ENCODE measurements around the gene GNE. TPM values are rescaled to one million over a fixed set of nuclear protein-coding genes. Genes with fewer than 3 reads are reported as not detected.

Gene GNE
- total and polyA plus RNA-seq, 2 of the 13 experiments (the other 11 are each of a cell fraction or from before 2014, with no cell fraction given) = 16.1 to 24.1 TPM

DNA sequence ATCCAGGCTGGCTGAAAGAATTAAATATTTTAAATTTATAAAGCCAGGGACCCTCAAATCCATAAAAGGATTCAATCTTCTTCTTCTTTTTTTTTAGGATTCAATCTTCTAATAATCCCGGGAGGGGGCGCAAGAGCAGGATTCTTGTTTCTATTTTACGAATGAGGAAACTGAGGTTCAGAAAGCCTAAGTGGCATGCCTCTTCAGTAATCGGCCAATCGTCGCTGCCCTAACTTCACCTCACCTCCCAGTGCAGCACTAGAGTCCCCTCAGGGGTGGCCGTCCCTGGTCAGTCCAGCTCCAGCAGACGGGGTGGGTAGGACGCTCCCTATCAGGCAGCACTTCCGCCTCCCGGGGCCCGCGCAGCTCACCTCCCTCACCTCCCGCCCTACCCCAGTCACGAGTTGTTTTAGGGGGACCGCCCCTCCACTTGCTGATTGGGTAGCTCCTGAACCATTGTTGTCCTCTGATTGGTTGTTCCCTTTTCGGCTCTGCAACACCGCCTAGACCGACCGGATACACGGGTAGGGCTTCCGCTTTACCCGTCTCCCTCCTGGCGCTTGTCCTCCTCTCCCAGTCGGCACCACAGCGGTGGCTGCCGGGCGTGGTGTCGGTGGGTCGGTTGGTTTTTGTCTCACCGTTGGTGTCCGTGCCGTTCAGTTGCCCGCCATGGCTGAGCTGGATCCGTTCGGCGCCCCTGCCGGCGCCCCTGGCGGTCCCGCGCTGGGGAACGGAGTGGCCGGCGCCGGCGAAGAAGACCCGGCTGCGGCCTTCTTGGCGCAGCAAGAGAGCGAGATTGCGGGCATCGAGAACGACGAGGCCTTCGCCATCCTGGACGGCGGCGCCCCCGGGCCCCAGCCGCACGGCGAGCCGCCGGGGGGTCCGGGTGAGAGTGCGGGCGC is 67.6 kb downstream of the GNE start, which contains the start of gene CLTA (continued):
- TF ChIP-seq, protein P1, sequence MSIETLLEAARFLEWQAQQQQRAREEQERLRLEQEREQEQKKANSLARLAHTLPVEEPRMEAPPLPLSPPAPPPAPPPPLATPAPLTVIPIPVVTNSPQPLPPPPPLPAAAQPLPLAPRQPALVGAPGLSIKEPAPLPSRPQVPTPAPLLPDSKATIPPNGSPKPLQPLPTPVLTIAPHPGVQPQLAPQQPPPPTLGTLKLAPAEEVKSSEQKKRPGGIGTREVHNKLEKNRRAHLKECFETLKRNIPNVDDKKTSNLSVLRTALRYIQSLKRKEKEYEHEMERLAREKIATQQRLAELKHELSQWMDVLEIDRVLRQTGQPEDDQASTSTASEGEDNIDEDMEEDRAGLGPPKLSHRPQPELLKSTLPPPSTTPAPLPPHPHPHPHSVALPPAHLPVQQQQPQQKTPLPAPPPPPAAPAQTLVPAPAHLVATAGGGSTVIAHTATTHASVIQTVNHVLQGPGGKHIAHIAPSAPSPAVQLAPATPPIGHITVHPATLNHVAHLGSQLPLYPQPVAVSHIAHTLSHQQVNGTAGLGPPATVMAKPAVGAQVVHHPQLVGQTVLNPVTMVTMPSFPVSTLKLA (IDR thresholded peaks at IDR 0.05) = peak; percentile 37; the same call in 1 of the 2 replicates
- TF ChIP-seq TP53 (CRISPR knock-in tag; conservative IDR thresholded peaks at IDR 0.05) (peak; percentile 86), ZNF350 (CRISPR knock-in tag; IDR thresholded peaks at IDR 0.05; ENCODE audit: borderline replicate concordance, low read depth) (peak; percentile 61; the same call in 1 of the 2 replicates), BHLHE40 (IDR thresholded peaks at IDR 0.05; ENCODE audit: low read length) (peak; percentile 68), ZNF121 (CRISPR knock-in tag; IDR thresholded peaks at IDR 0.05) (peak; percentile 25; the same call in 1 of the 2 replicates), BRD4 (CRISPR knock-in tag; IDR thresholded peaks at IDR 0.05) (peak; percentile 77; the same call in 1 of the 2 replicates), PBX3 (CRISPR knock-in tag; IDR thresholded peaks at IDR 0.05; ENCODE audit: borderline replicate concordance) (no peak), ZNF891 (CRISPR knock-in tag; IDR thresholded peaks at IDR 0.05) (peak; percentile 80; the same call in 1 of the 2 replicates), AHR (CRISPR knock-in tag; IDR thresholded peaks at IDR 0.05) (peak; percentile 57; the same call in 1 of the 2 replicates), ZC3H13 (CRISPR knock-in tag; IDR thresholded peaks at IDR 0.05) (peak; percentile 84), NR2C2 (CRISPR knock-in tag; IDR thresholded peaks at IDR 0.05; ENCODE audit: borderline replicate concordance) (peak; percentile 64; the same call in 1 of the 2 replicates), GTF3A (CRISPR knock-in tag; conservative IDR thresholded peaks at IDR 0.05) (peak; percentile 83; the same call in 1 of the 2 replicates), ZFP37 (CRISPR knock-in tag; IDR thresholded peaks at IDR 0.05; ENCODE audit: borderline replicate concordance) (peak; percentile 79; the same call in 1 of the 2 replicates), ZNF430 (CRISPR knock-in tag; IDR thresholded peaks at IDR 0.05) (peak; percentile 50; the same call in 1 of the 2 replicates), ZSCAN22 (CRISPR knock-in tag; IDR thresholded peaks at IDR 0.05) (0 out of 2 replicates have a peak, but pooled peaks have one; percentile 48), POLR2AphosphoS2 (IDR thresholded peaks at IDR 0.05; ENCODE audit: low read depth, low read length) (0 out of 2 replicates have a peak, but pooled peaks have one; percentile 51), ZBTB38 (CRISPR knock-in tag; IDR thresholded peaks at IDR 0.05) (peak; percentile 85), MED8 (CRISPR knock-in tag; IDR thresholded peaks at IDR 0.05; ENCODE audit: insufficient replicate concordance) (peak; percentile 61), ZNF841 (CRISPR knock-in tag; IDR thresholded peaks at IDR 0.05; ENCODE audit: borderline replicate concordance) (no peak)
- TF ChIP-seq, protein P2, sequence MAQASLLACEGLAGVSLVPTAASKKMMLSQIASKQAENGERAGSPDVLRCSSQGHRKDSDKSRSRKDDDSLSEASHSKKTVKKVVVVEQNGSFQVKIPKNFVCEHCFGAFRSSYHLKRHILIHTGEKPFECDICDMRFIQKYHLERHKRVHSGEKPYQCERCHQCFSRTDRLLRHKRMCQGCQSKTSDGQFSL (CRISPR knock-in tag; IDR thresholded peaks at IDR 0.05) = 0 out of 2 replicates have a peak, but pooled peaks have one; percentile 61
- TF ChIP-seq, protein P3, sequence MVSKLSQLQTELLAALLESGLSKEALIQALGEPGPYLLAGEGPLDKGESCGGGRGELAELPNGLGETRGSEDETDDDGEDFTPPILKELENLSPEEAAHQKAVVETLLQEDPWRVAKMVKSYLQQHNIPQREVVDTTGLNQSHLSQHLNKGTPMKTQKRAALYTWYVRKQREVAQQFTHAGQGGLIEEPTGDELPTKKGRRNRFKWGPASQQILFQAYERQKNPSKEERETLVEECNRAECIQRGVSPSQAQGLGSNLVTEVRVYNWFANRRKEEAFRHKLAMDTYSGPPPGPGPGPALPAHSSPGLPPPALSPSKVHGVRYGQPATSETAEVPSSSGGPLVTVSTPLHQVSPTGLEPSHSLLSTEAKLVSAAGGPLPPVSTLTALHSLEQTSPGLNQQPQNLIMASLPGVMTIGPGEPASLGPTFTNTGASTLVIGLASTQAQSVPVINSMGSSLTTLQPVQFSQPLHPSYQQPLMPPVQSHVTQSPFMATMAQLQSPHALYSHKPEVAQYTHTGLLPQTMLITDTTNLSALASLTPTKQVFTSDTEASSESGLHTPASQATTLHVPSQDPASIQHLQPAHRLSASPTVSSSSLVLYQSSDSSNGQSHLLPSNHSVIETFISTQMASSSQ (IDR thresholded peaks at IDR 0.05; ENCODE audit: low read depth) = no peak
- TF ChIP-seq, protein P3 (CRISPR knock-in tag; IDR thresholded peaks at IDR 0.05; ENCODE audit: borderline replicate concordance) = 0 out of 2 replicates have a peak, but pooled peaks have one; percentile 31
